Ovary (tissue), 3 donors: ENCODE measurements around the gene PIGU.

Experiments
- EP300 ChIP-seq: sonication (generic); formaldehyde crosslinking; IDR thresholded peaks from one replicate; pipeline ENCODE4 v1.6.1; 2017; ENCODE audit warnings: antibody characterized with exemption
- POLR2A ChIP-seq: fragments of 450-650 bp; IDR thresholded peaks from one replicate; pipeline ENCODE4 v1.6.1; 2017; ENCODE audit warnings: antibody characterized with exemption, mild to moderate bottlenecking, moderate library complexity
- TF ChIP-seq, protein P1 (sequence below), 3 donors: fragments of 450-650 bp in 2 of 3; fragments of 200-600 bp in 1 of 3; IDR thresholded peaks; one replicate each; pipeline versions ENCODE4 v1.5.1 to v1.8.0; 2016 to 2022; ENCODE audit warnings: antibody characterized with exemption in 3 of 3, mild to moderate bottlenecking in 1 of 3
- donor health status: DM: no; HTN: no; CAD: no.

DNA sequence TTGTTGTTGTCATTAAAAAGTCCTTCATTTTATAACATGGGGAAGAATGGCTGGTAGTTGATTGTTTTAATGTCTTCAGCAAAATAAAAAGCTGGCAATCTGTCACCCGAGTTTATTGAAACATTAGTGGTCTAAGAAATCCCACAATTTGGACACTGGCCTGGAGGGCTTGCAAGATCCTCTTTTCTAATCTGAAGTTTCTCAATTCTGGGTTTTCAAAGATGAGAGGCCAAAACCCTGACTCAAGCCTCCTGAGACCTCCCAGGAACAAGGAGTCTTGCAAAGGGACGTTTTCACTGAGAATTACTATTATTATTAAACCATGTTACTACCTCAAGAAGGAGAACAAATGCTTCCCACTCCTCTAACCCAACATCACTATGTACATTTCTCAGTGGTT is 98.9 kb downstream of the PIGU start:
- TF ChIP-seq, protein P1, sequence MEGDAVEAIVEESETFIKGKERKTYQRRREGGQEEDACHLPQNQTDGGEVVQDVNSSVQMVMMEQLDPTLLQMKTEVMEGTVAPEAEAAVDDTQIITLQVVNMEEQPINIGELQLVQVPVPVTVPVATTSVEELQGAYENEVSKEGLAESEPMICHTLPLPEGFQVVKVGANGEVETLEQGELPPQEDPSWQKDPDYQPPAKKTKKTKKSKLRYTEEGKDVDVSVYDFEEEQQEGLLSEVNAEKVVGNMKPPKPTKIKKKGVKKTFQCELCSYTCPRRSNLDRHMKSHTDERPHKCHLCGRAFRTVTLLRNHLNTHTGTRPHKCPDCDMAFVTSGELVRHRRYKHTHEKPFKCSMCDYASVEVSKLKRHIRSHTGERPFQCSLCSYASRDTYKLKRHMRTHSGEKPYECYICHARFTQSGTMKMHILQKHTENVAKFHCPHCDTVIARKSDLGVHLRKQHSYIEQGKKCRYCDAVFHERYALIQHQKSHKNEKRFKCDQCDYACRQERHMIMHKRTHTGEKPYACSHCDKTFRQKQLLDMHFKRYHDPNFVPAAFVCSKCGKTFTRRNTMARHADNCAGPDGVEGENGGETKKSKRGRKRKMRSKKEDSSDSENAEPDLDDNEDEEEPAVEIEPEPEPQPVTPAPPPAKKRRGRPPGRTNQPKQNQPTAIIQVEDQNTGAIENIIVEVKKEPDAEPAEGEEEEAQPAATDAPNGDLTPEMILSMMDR (IDR thresholded peaks at IDR 0.05), result no peak
- TF ChIP-seq POLR2A (no peak), EP300 (no peak)
